GM20000 (cell line): ENCODE measurements around the gene PLA2G4E.

Experiments used
- DNase-seq: peaks from one replicate; pipeline ENCODE4 v3.0.0; 2012; ENCODE audit warnings: low spot score
- CTCF ChIP-seq: IDR thresholded peaks from 2 replicates; pipeline ENCODE4 v1.5.1; 2012; ENCODE audit warnings: mild to moderate bottlenecking, control low read depth; ENCODE audit errors: extremely low read depth, missing control alignments

Gene PLA2G4E

DNA sequence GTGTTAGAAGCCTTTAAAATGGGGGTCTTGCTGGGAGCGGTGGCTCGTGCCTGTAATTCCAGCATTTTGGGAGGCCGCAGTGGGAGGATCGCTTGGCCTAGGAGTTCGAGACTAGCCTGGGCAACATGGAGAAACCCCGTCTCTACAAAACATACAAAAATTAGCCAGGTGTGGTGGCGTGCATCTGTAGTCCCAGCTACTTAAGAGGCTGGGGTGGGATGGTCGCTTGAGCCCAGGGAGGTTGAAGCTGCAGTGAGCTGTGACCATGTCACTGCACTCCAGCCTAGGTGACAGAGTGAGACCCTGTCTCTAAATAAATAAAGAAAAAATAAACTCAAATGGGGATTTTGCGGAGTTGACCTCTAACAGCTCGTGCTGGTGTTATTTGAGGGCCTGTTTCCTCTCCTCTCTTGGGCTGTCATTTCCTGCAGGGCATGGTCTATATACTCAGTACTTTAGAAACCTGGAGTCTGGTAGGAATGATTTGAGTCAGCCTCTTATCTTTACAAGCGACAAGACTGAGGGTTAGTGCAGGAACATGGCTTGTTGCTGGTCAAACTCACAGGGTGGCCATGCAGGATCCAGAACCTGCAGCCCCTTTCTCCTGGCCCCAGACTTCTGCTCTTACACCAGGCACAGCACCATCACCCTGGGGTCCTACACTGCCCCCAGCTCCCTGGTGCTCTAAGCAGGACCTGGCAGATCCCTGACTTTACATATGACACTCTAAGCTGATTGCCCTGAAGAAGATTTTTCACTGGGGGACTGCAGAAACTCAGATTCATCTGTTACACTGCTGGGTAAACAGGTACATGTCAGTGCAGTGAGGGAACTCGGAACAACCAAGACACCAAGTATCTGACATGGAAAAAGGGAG is 63.6 kb downstream of the PLA2G4E start:
- no peak for TF ChIP-seq CTCF
- peak; percentile 61 for DNase-seq

DNA sequence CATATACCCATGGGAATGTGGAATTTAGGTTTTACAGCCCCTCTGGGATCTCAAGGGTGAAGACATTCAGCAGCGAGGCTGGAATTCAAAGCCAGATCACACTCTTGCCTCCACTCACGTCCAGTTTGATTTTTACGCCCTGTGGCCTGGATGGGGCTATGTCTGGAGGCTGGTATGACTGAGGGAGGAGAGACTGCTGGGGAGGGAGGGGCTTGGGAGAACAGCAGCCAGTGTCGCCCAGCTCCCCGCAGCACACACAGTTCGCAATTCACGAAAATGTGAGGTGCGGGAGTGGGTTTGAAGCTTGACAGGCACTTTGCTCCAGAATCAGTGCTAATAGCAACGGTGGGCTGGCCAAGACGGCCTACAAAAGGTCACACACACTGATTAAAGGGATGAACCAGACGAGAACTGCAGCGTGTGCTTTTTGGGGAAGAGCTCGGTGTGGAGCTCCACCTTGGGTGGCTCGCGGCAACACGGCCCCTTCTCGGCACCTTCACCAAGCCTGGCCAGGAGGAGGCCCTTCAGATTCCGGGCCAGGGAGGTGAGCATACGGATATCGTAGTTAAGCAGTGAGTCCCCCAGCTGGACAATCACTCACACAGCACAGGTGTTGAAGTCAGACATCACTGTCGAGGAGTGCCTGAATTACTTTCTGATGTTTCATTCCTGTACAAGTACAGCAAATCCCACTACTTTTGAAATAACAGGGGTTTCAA is 64.9 kb downstream of the PLA2G4E start:
- no peak for TF ChIP-seq CTCF

DNA sequence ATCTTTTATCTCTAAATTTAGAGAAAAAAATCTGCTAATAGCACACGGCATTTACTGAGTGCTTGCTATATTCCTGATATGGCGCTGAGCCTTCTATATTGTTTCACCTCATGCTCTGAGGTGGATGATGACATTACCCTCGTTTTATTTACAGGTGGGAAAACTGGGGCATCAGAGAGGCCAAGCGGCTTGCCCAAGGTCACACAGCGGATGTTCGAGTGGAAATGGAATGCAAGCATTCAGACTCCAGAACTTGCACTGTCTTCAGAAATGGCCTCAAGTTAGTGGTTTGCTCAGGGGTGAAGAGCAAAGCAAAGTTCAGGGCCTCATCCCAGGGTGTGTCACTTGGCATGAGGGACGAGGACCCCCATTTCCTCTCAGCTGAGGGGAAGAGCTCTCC is 65.7 kb downstream of the PLA2G4E start:
- DNase-seq = no peak
- TF ChIP-seq CTCF = no peak

More for the DNA sequence above, 64.9 kb downstream of the PLA2G4E start:
- DNase-seq = no peak

DNA sequence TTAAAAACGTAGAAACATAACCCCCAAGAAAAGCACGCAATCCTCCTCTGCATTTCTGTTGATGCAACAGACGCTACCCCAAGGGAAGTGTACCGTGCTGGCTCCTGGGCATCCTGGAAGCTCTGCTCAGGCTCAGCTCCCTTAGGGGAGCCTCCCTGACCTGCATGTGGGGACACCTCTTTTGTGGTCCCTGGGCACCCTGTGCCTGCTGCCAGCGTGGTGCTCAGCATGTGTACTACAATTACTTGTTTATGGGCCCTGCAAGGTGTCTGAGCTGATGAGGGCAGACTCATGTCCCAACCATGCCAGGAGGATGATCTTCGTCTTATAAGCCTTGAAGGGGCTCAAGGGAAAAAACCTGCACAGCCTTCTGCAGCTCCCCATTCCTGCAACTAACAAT is 66.8 kb downstream of the PLA2G4E start:
- DNase-seq = no peak
- no peak for TF ChIP-seq CTCF

DNA sequence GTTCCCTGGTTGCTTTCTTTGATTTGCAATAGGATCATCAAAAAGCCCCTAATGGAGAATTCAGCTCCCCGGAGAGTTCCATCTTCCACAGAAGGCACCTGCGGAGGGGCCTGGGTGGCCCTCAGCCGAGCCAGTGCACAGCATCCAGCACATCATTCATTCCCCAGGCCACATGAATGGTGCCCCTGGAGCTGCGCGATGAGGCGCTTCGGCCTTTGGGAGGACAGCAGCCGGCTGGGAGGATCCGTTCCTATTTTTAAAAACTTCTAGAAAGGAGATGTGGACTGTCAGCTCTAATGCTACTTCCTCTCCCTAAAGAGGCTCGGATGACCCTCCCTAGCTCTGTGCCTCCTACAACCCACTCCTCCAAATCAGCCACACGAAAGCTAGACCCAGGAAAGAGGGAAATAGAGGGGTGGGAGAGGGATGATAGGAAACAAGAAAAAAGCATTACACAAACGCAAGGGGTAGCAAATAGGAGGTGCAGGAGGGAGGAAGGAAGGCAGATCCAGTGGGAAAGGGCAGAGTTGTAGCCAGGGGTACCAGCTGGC is 68.8 kb downstream of the PLA2G4E start:
- DNase-seq = no peak
- TF ChIP-seq CTCF = no peak

DNA sequence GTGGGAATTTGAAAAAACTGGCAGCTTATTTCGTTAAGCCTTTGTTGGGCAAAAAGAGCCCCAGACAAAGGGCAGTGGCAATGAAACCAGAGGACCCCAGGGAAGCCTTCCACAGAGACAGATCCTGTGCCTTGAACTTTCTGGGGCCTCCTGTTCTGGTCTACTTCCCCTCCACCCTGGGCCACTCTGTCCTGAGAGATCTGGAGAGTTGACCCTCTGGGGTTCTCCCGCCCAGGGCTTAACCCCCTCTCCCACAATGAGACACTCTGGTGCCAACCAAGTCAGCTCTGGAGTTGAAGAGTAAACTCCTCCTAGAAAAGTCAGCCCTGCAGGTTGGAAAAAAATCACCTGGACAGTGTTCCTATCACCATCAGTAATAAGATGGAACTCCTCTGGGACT is 69.3 kb downstream of the PLA2G4E start:
- DNase-seq = no peak
- TF ChIP-seq CTCF = no peak

DNA sequence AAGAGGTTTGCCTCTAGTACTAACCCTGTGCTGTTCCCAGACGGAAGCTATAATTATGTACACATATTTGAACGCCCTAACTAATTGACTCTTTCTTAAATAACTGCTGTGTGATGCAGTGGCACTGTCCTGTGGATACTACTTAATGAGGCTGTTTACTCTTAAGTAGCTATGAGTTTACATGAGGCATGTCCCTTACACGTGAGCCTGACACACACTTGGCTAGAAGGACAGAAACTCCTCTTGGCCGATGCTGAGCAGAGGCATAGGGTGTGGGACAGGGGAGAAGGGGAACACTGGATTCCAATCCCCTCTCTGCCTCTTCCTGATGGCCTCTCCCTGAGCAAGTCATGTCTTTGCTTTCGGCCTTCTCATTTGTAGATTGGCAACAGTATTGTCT is 70.4 kb downstream of the PLA2G4E start:
- TF ChIP-seq CTCF = no peak
- DNase-seq = no peak
